Mammary epithelial cell (primary cell): Measurements from ENCODE around the gene USP49.

Experiments
- CTCF ChIP-seq, 2 donors: IDR thresholded peaks in 1 of 2; conservative IDR thresholded peaks in 1 of 2; 2 replicates each; pipeline ENCODE4 v1.5.1; 2011 to 2012; ENCODE audit warnings: inconsistent platforms in 2 of 2, low read length in 2 of 2, mild to moderate bottlenecking in 2 of 2, control low read depth in 1 of 2, low read depth in 1 of 2; ENCODE audit not compliant: insufficient read depth in 1 of 2; ENCODE audit errors: extremely low read depth in 1 of 2
- EZH2 ChIP-seq: IDR thresholded peaks from 2 replicates; pipeline ENCODE4 v1.6.1; 2012; ENCODE audit warnings: low read length, inconsistent platforms, borderline replicate concordance

GRCh38 chr6:41774841-41775240 lies 120.3 kb downstream of the USP49 start:
- TF ChIP-seq CTCF (conservative IDR thresholded peaks at IDR 0.05 in 1 of 2, IDR thresholded peaks at IDR 0.05 in 1 of 2; ENCODE audit: extremely low read depth in 1 of 2, insufficient read depth in 1 of 2, low read depth in 1 of 2, low read length in 2 of 2) (no peak), EZH2 (no peak)
